HCT116 (cell line): Measurements from ENCODE around the gene CCNC. TPM values are rescaled to one million over a fixed set of nuclear protein-coding genes. Genes with fewer than 3 reads are reported as not detected.

Experiments
- ATAC-seq: fragments of 200-7000 bp; cut with Tn5 transposase; 2 replicates; pipeline ENCODE4 v1.9.1; 2020; ENCODE audit warnings: mild to moderate bottlenecking, moderate library complexity
- Bru-seq: library from RNA; stranded (reverse); fragments of 400-500 nt; gene quantifications from one replicate; lab custom pipeline; 2021; lab: Mats Ljungman, UMichigan
- BruChase-seq, 2 experiments: library from RNA; stranded (reverse); fragments of 400-500 nt; gene quantifications; one replicate each; lab custom pipeline; 2021; lab: Mats Ljungman, UMichigan
- BruUV-seq: library from RNA; stranded (reverse); fragments of 400-500 nt; replicated peaks from 2 replicates; lab custom pipeline; 2021; lab: Mats Ljungman, UMichigan
- CTCF ChIA-PET: fragments of 300-600 bp; sonication (Branson Sonifier 250); formaldehyde crosslinking; loops from one replicate; lab custom pipeline; 2021; ENCODE audit warnings: antibody characterized with exemption; lab: Charles Lee
- POLR2A ChIA-PET: fragments of 300-600, 350-600 bp; sonication (Branson Sonifier 250); formaldehyde crosslinking; loops from one replicate; lab custom pipeline; 2021; ENCODE audit warnings: antibody characterized with exemption; lab: Charles Lee
- RAD21 ChIA-PET, 2 experiments: fragments of 300-600 bp; sonication (Branson Sonifier 250); formaldehyde crosslinking; loops; one replicate each; lab custom pipeline; 2023; ENCODE audit warnings: low total read pairs in 2 of 2; ENCODE audit not compliant: uncharacterized antibody in 2 of 2, unreplicated experiment in 2 of 2, low non-redundant PET in 1 of 2; lab: Charles Lee
- DNase-seq: peaks from one replicate; pipeline ENCODE4 v3.0.0-alpha.2; 2010; ENCODE audit warnings: low read depth, low spot score
- H2AFZ ChIP-seq: fragments of 200-600 bp; shearing (Covaris generic), sonication (generic); 2 replicates; pipeline ENCODE4 v1.6.1; 2017; ENCODE audit warnings: low read depth, mixed run types, mixed read lengths, antibody characterized with exemption, low read length; ENCODE audit not compliant: poor library complexity, severe bottlenecking
- H3K27ac ChIP-seq: 2 replicates; pipeline ENCODE4 v1.5.1; 2012; ENCODE audit warnings: low read depth, low read length
- H3K27me3 ChIP-seq: fragments of 200-600 bp; sonication (generic); 2 replicates; pipeline ENCODE4 v1.6.1; 2016; ENCODE audit warnings: mixed run types, low read length, mixed read lengths; ENCODE audit not compliant: insufficient read depth
- H3K36me3 ChIP-seq, 2 experiments: fragments of 200-500 bp in 1 of 2; fragments of 200-600 bp in 1 of 2; sonication (Bioruptor generic) in 1 of 2; sonication (generic) in 1 of 2; 2 replicates each; pipeline versions ENCODE4 v1.5.1 to v1.6.1; 2014 to 2016; ENCODE audit warnings: low read length in 2 of 2, inconsistent platforms in 1 of 2, mixed read lengths in 1 of 2, mixed run types in 1 of 2; ENCODE audit not compliant: insufficient read depth in 2 of 2, control insufficient read depth in 1 of 2
- H3K4me1 ChIP-seq, 2 experiments: fragments of 200-600 bp in 1 of 2; sonication (generic) in 1 of 2; 2 replicates each; pipeline versions ENCODE4 v1.5.1 to v1.6.1; 2012 to 2017; ENCODE audit warnings: low read length in 2 of 2, inconsistent platforms in 1 of 2, mild to moderate bottlenecking in 1 of 2, mixed read lengths in 1 of 2, mixed run types in 1 of 2, moderate library complexity in 1 of 2; ENCODE audit not compliant: insufficient read depth in 2 of 2, control insufficient read depth in 1 of 2
- H3K4me2 ChIP-seq: fragments of 200-600 bp; sonication (generic); 2 replicates; pipeline ENCODE4 v1.6.1; 2017; ENCODE audit warnings: mixed run types, low read length, mixed read lengths
- H3K4me3 ChIP-seq, 2 experiments: fragments of 200-600 bp in 1 of 2; sonication (generic) in 1 of 2; replicated peaks in 1 of 2; 2 replicates each; pipeline ENCODE4 v1.5.1; 2011 to 2016; ENCODE audit warnings: low read length in 2 of 2, control low read depth in 1 of 2, low read depth in 1 of 2, mild to moderate bottlenecking in 1 of 2, mixed read lengths in 1 of 2, mixed run types in 1 of 2
- H3K79me2 ChIP-seq: fragments of 200-600 bp; sonication (generic); 2 replicates; pipeline ENCODE4 v1.6.1; 2017; ENCODE audit warnings: mild to moderate bottlenecking, mixed run types, low read length, moderate library complexity, mixed read lengths; ENCODE audit not compliant: insufficient read depth
- H3K9ac ChIP-seq: fragments of 200-600 bp; sonication (generic); 2 replicates; pipeline ENCODE4 v1.6.1; 2016; ENCODE audit warnings: low read length, mixed read lengths
- H3K9me2 ChIP-seq: fragments of 200-600 bp; sonication (generic), shearing (Covaris generic); 2 replicates; pipeline ENCODE4 v1.6.1; 2017; ENCODE audit warnings: mixed run types, mild to moderate bottlenecking, moderate library complexity; ENCODE audit not compliant: insufficient read depth
- H3K9me3 ChIP-seq, 2 experiments: fragments of 200-500 bp in 1 of 2; fragments of 200-600 bp in 1 of 2; sonication (Bioruptor generic) in 1 of 2; sonication (generic) in 1 of 2; 2 replicates each; pipeline ENCODE4 v1.6.1; 2014 to 2017; ENCODE audit warnings: low read length in 2 of 2, mixed read lengths in 2 of 2, inconsistent platforms in 1 of 2, low read depth in 1 of 2, mild to moderate bottlenecking in 1 of 2, mixed run types in 1 of 2, moderate library complexity in 1 of 2; ENCODE audit not compliant: control insufficient read depth in 1 of 2, insufficient read depth in 1 of 2
- H4K20me1 ChIP-seq: fragments of 200-600 bp; sonication (generic), shearing (Covaris generic); 2 replicates; pipeline ENCODE4 v1.6.1; 2017; ENCODE audit warnings: mixed run types, mild to moderate bottlenecking, moderate library complexity; ENCODE audit not compliant: insufficient read depth
- ATF3 ChIP-seq: IDR thresholded peaks from 2 replicates; pipeline ENCODE4 v1.6.1; 2012
- CBX3 ChIP-seq: IDR thresholded peaks from 2 replicates; pipeline ENCODE4 v1.6.1; 2012; ENCODE audit warnings: low read depth
- CEBPB ChIP-seq: IDR thresholded peaks from 2 replicates; pipeline ENCODE4 v1.6.1; 2012; ENCODE audit warnings: low read depth
- EGR1 ChIP-seq: IDR thresholded peaks from 2 replicates; pipeline ENCODE4 v1.6.1; 2012; ENCODE audit warnings: low read depth
- ELF1 ChIP-seq: IDR thresholded peaks from 2 replicates; pipeline ENCODE4 v1.6.1; 2012; ENCODE audit warnings: low read depth, borderline replicate concordance
- FOSL1 ChIP-seq: IDR thresholded peaks from 2 replicates; pipeline ENCODE4 v1.6.1; 2012; ENCODE audit warnings: low read depth
- JUND ChIP-seq: IDR thresholded peaks from 2 replicates; pipeline ENCODE4 v1.6.1; 2012
- POLR2A ChIP-seq: IDR thresholded peaks from 2 replicates; pipeline ENCODE4 v1.7.0; 2011; ENCODE audit warnings: borderline replicate concordance; ENCODE audit not compliant: insufficient read depth, insufficient read length; ENCODE audit errors: extremely low read depth
- POLR2AphosphoS5 ChIP-seq: IDR thresholded peaks from 2 replicates; pipeline ENCODE4 v1.6.1; 2011; ENCODE audit warnings: mild to moderate bottlenecking, low read depth, low read length, moderate library complexity
- RAD21 ChIP-seq: IDR thresholded peaks from 2 replicates; pipeline ENCODE4 v1.6.1; 2012; ENCODE audit warnings: low read depth, mild to moderate bottlenecking
- SIN3A ChIP-seq: IDR thresholded peaks from 2 replicates; pipeline ENCODE4 v1.6.1; 2012; ENCODE audit warnings: low read depth
- SP1 ChIP-seq: IDR thresholded peaks from 2 replicates; pipeline ENCODE4 v1.6.1; 2012; ENCODE audit warnings: low read depth
- TCF7L2 ChIP-seq: IDR thresholded peaks from 2 replicates; pipeline ENCODE4 v1.7.0; 2011; ENCODE audit warnings: borderline replicate concordance, inconsistent platforms; ENCODE audit not compliant: insufficient read depth, insufficient read length; ENCODE audit errors: extremely low read depth
- YY1 ChIP-seq: IDR thresholded peaks from 2 replicates; pipeline ENCODE4 v1.6.1; 2011; ENCODE audit warnings: low read length, low read depth, moderate library complexity, mild to moderate bottlenecking; ENCODE audit not compliant: insufficient replicate concordance; ENCODE audit errors: extremely low read depth
- ZBTB33 ChIP-seq: IDR thresholded peaks from 2 replicates; pipeline ENCODE4 v1.6.1; 2011; ENCODE audit warnings: mild to moderate bottlenecking, low read length, moderate library complexity; ENCODE audit not compliant: insufficient replicate concordance; ENCODE audit errors: extremely low read depth
- ZFX ChIP-seq: fragments of 450-650 bp; IDR thresholded peaks from 2 replicates; pipeline ENCODE4 v1.6.1; 2017
- ZNF274 ChIP-seq: fragments of 200-500 bp; sonication (Bioruptor generic); IDR thresholded peaks from 2 replicates; pipeline ENCODE4 v1.6.1; 2014; ENCODE audit warnings: mild to moderate bottlenecking, low read depth, low read length, inconsistent platforms
- intact Hi-C: fragments of 100-400 bp; cut with micrococcal nuclease; formaldehyde crosslinking; loops from 2 replicates; pipeline ENCODE4 v1.10.0; 2022
- long read RNA-seq: library from polyadenylated mRNA; unstranded; transcript quantifications from one replicate; pipeline ENCODE4 v2.0.0, GENCODE V29; 2021; ENCODE audit not compliant: unreplicated experiment
- polyA plus RNA-seq: library from polyadenylated mRNA; unstranded; fragments of >200 nt; gene quantifications from 2 replicates; pipeline ENCODE4 v1.2.1, GENCODE V29; 2012; ENCODE audit warnings: missing spikeins
- total RNA-seq: library from RNA; stranded (reverse); gene quantifications from one replicate; pipeline ENCODE4 v1.2.1, GENCODE V29; 2021; ENCODE audit not compliant: unreplicated experiment
- TF ChIP-seq, protein P1 (sequence below): IDR thresholded peaks from 2 replicates; pipeline ENCODE4 v1.6.1; 2012

CCNC gene
- total RNA-seq (78.5 TPM), Bru-seq, nascent RNA (percentile 97 among the genes with signal in this experiment), BruChase-seq, experiment 1, labeled RNA remaining after a 6-hour chase (percentile 94 among the genes with signal in this experiment), BruChase-seq, experiment 2, labeled RNA remaining after a 2-hour chase (percentile 97 among the genes with signal in this experiment)
- polyA plus RNA-seq, result 34.2 and 34.5 TPM in 2 replicates
- long read RNA-seq, transcript CCNC-209 (13 exons, 2,186 nt), result minor isoform, 8 of 210 reads
- long read RNA-seq, transcript CCNC-207 (12 exons, 1,426 nt), result minor isoform, 11 of 210 reads
- long read RNA-seq, transcript CCNC-210 (12 exons, 2,473 nt), result major isoform, 158 of 210 reads
- long read RNA-seq, partial matches to known transcripts, result 1 of 210 reads
- long read RNA-seq, other reads (novel, unspliced or antisense), result 27 of 210 reads

GRCh38 chr6:99568103-99568933, at the start of gene CCNC:
CCNC (minus strand) TSS chr6:99568660; CDS start chr6:99568527, 133 bp downstream.
- no peaks in the 10 kb centered on the region for H3K27me3 ChIP-seq
- ATAC-seq, result peak; percentile 97
- peaks cover 10% of the 10 kb centered on the region; the same call in 1 of the 2 replicates for H4K20me1 ChIP-seq
- H3K4me1 ChIP-seq, result peaks cover 0 to 15% of the 10 kb centered on the region in 2 experiments; a peak in 3 of 4 replicates
- no TSS peak for BruUV-seq
- H3K9me2 ChIP-seq, result no peaks in the 10 kb centered on the region
- peak within 1 kb of the TSS; percentile 94 to 97 for H3K4me3 ChIP-seq
- no peaks in the 10 kb centered on the region for H3K36me3 ChIP-seq
- peaks cover 52% of the 10 kb centered on the region for H3K79me2 ChIP-seq
- peak within 1 kb of the TSS; percentile 82 for H3K4me2 ChIP-seq
- POLR2A ChIA-PET, result interaction anchor here (1.0 to 1.4 kb wide), 6 partner anchors 9 to 144 kb away, joined by 3 to 9 read pairs (median 4); partner anchors contain the start of gene PNISR
- peak; percentile 98 for TF ChIP-seq ZBTB33
- no peak for TF ChIP-seq ZNF274
- 0 out of 2 replicates have a peak, but pooled peaks have one; percentile 2 for TF ChIP-seq CEBPB
- no peak for TF ChIP-seq RAD21
- peak; percentile 99 for TF ChIP-seq CBX3
- TF ChIP-seq SP1, result peak; percentile 78
- TF ChIP-seq, protein P1, sequence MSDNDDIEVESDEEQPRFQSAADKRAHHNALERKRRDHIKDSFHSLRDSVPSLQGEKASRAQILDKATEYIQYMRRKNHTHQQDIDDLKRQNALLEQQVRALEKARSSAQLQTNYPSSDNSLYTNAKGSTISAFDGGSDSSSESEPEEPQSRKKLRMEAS, result peak; percentile 56; the same call in 1 of the 2 replicates
- TF ChIP-seq FOSL1, result peak; percentile 16; the same call in 1 of the 2 replicates
- no peak; the same call in none of the 2 replicates for TF ChIP-seq JUND
- peak; percentile 85 for TF ChIP-seq POLR2A
- peak; percentile 92 for TF ChIP-seq POLR2AphosphoS5
- TF ChIP-seq SIN3A, result peak; percentile 92
- TF ChIP-seq ZFX, result peak; percentile 92
- TF ChIP-seq ATF3, result no peak
- no peak for TF ChIP-seq ELF1
- TF ChIP-seq YY1, result peak; percentile 82
- peak; percentile 63 for TF ChIP-seq TCF7L2
- TF ChIP-seq EGR1, result no peak
- intact Hi-C loops, result loop anchor here (1.0 to 5.0 kb wide), 2 partner anchors 47 to 141 kb away; partner anchors contain the start of gene PNISR
- peak within 1 kb of the TSS; percentile 93 for H3K9ac ChIP-seq
- RAD21 ChIA-PET, result no interaction called here
- H3K9me3 ChIP-seq, result no peaks in the 10 kb centered on the region
- H3K27ac ChIP-seq, result peak within 1 kb of the TSS; percentile 86
- peak within 1 kb of the TSS; percentile 88 for H2AFZ ChIP-seq
- peak; percentile 95 for DNase-seq
- CTCF ChIA-PET, result no interaction called here
